Neural cell (in vitro differentiated cells): ENCODE results near the gene FIGNL2. TPM values are rescaled to one million over a fixed set of nuclear protein-coding genes. Genes with fewer than 3 reads are reported as not detected.
"Not testable (repeated sequence)": the region's sequence is repeated elsewhere in the genome, so short reads cannot be mapped to it uniquely, and the experiment has no call there.

ENCODE experiments used
- H2AFZ ChIP-seq: fragments of 200-600, 300-800 bp; sonication (generic), shearing (Covaris generic); 2 replicates; pipeline ENCODE4 v1.6.0; 2014; ENCODE audit warnings: low read depth, mild to moderate bottlenecking, antibody characterized with exemption, low read length, moderate library complexity
- H3F3A ChIP-seq: fragments of 200-600 bp; shearing (Covaris generic); 2 replicates; pipeline ENCODE4 v1.6.1; 2016; ENCODE audit warnings: mild to moderate bottlenecking, moderate library complexity, mixed read lengths, antibody characterized with exemption, low read length; ENCODE audit not compliant: insufficient read depth, poor library complexity, severe bottlenecking
- H3K27ac ChIP-seq: fragments of 200-600, 300-800 bp; sonication (generic), shearing (Covaris generic); 2 replicates; pipeline ENCODE4 v1.5.1; 2014; ENCODE audit warnings: mild to moderate bottlenecking, low read length, moderate library complexity
- H3K27me3 ChIP-seq: fragments of 300-800, 200-600 bp; sonication (generic), shearing (Covaris generic); 2 replicates; pipeline ENCODE4 v1.6.0; 2014; ENCODE audit warnings: mild to moderate bottlenecking, low read depth, low read length, moderate library complexity; ENCODE audit not compliant: insufficient read depth
- H3K36me3 ChIP-seq: fragments of 300-800, 200-600 bp; sonication (generic), shearing (Covaris generic); 2 replicates; pipeline ENCODE4 v1.5.1; 2014; ENCODE audit warnings: mild to moderate bottlenecking, antibody characterized with exemption, low read length, moderate library complexity; ENCODE audit not compliant: insufficient read depth
- H3K4me2 ChIP-seq: fragments of 300-800, 200-600 bp; sonication (generic), shearing (Covaris generic); 2 replicates; pipeline ENCODE4 v1.6.0; 2014; ENCODE audit warnings: mild to moderate bottlenecking, low read length
- H3K4me3 ChIP-seq: fragments of 300-800, 200-600 bp; sonication (generic), shearing (Covaris generic); 2 replicates; pipeline ENCODE4 v1.5.1; 2014; ENCODE audit warnings: mild to moderate bottlenecking, low read length, moderate library complexity
- H3K79me2 ChIP-seq: fragments of 200-600 bp; shearing (Covaris generic); replicated peaks from 2 replicates; pipeline ENCODE4 v1.6.0; 2014; ENCODE audit warnings: mild to moderate bottlenecking, low read length, moderate library complexity; ENCODE audit not compliant: insufficient read depth
- H3K9ac ChIP-seq: fragments of 300-800, 200-600 bp; sonication (generic), shearing (Covaris generic); 2 replicates; pipeline ENCODE4 v1.6.1; 2016; ENCODE audit warnings: mild to moderate bottlenecking, low read length, mixed read lengths
- H3K9me2 ChIP-seq: fragments of 200-600 bp; shearing (Covaris generic); 2 replicates; pipeline ENCODE4 v1.6.1; 2016; ENCODE audit warnings: mild to moderate bottlenecking, low read length, mixed read lengths; ENCODE audit not compliant: insufficient read depth
- H3K9me3 ChIP-seq: fragments of 200-600, 300-800 bp; sonication (generic), shearing (Covaris generic); 2 replicates; pipeline ENCODE4 v1.6.1; 2016; ENCODE audit warnings: mild to moderate bottlenecking, mixed run types, low read length, moderate library complexity, mixed read lengths
- H4K20me1 ChIP-seq: fragments of 200-600 bp; shearing (Covaris generic); 2 replicates; pipeline ENCODE4 v1.6.1; 2016; ENCODE audit warnings: mild to moderate bottlenecking, mixed run types; ENCODE audit not compliant: insufficient read depth
- CTCF ChIP-seq: fragments of 450-650 bp; IDR thresholded peaks from 2 replicates; pipeline ENCODE4 v1.5.1; 2014; ENCODE audit warnings: antibody characterized with exemption, mild to moderate bottlenecking, moderate library complexity; ENCODE audit not compliant: poor library complexity, severe bottlenecking
- EP300 ChIP-seq: fragments of 450-650 bp; conservative IDR thresholded peaks from 2 replicates; pipeline ENCODE4 v1.6.1; 2014; ENCODE audit warnings: antibody characterized with exemption, mild to moderate bottlenecking, moderate library complexity; ENCODE audit not compliant: poor library complexity, severe bottlenecking
- EZH2 ChIP-seq: fragments of 200-600, 300-800 bp; shearing (Covaris generic), sonication (generic); IDR thresholded peaks from 2 replicates; pipeline ENCODE4 v1.6.1; 2014; ENCODE audit warnings: antibody characterized with exemption, low read length, borderline replicate concordance, mild to moderate bottlenecking; ENCODE audit not compliant: insufficient read depth, poor library complexity, severe bottlenecking
- MXI1 ChIP-seq: fragments of 450-650 bp; conservative IDR thresholded peaks from 2 replicates; pipeline ENCODE4 v1.6.1; 2014; ENCODE audit warnings: antibody characterized with exemption, mild to moderate bottlenecking; ENCODE audit not compliant: poor library complexity, severe bottlenecking
- POLR2AphosphoS5 ChIP-seq: IDR thresholded peaks from 2 replicates; pipeline ENCODE4 v1.6.1; 2012
- RAD21 ChIP-seq: fragments of 450-650 bp; conservative IDR thresholded peaks from 2 replicates; pipeline ENCODE4 v1.6.1; 2014; ENCODE audit warnings: antibody characterized with exemption, mild to moderate bottlenecking, moderate library complexity
- REST ChIP-seq: IDR thresholded peaks from 2 replicates; pipeline ENCODE4 v1.6.1; 2012; ENCODE audit warnings: borderline replicate concordance
- SMC3 ChIP-seq: fragments of 450-650 bp; conservative IDR thresholded peaks from 2 replicates; pipeline ENCODE4 v1.6.1; 2014; ENCODE audit warnings: antibody characterized with exemption, mild to moderate bottlenecking, moderate library complexity; ENCODE audit not compliant: poor library complexity
- TAF1 ChIP-seq: IDR thresholded peaks from 2 replicates; pipeline ENCODE4 v1.6.1; 2012; ENCODE audit warnings: low read depth
- polyA plus RNA-seq: library from polyadenylated mRNA; depleted of rRNA; stranded (reverse); fragments of >200 nt; gene quantifications from 2 replicates; pipeline ENCODE4 v1.2.3, GENCODE V29; 2014

FIGNL2 gene
- polyA plus RNA-seq, 1 donor from 2014 or later: 0.21 TPM

GRCh38 chr12:51832354-51833107 is 16.0 kb downstream of the FIGNL2 start:
- no peaks in the 10 kb centered on the region for H3K9me2 ChIP-seq
- peaks cover 5% of the 10 kb centered on the region for H3K79me2 ChIP-seq
- no peaks in the 10 kb centered on the region for H3K9me3 ChIP-seq
- TF ChIP-seq EZH2 (no peak), MXI1 (no peak), CTCF (no peak), REST (no peak), POLR2AphosphoS5 (no peak), EP300 (no peak), RAD21 (no peak), SMC3 (no peak), TAF1 (no peak)
- no peaks in the 10 kb centered on the region for H4K20me1 ChIP-seq
- H3K9ac ChIP-seq: no peak overlapping the region
- no peak overlapping the region for H2AFZ ChIP-seq
- no peaks in the 10 kb centered on the region for H3K27me3 ChIP-seq
- H3K4me3 ChIP-seq: no peak overlapping the region
- no peaks in the 10 kb centered on the region for H3F3A ChIP-seq
- no peak overlapping the region for H3K4me2 ChIP-seq
- H3K27ac ChIP-seq: no peak overlapping the region
- H3K36me3 ChIP-seq: no peaks in the 10 kb centered on the region

- not testable (repeated sequence) for H3K9me2 ChIP-seq, H2AFZ ChIP-seq, H3K9me3 ChIP-seq, H3K9ac ChIP-seq, H3K27me3 ChIP-seq, H3K36me3 ChIP-seq, H3F3A ChIP-seq, H3K27ac ChIP-seq, H4K20me1 ChIP-seq, H3K4me2 ChIP-seq, H3K79me2 ChIP-seq, H3K4me3 ChIP-seq
Measured at GRCh38 chr12:51831817-51832216, 16.7 kb downstream of the FIGNL2 start.

DNA sequence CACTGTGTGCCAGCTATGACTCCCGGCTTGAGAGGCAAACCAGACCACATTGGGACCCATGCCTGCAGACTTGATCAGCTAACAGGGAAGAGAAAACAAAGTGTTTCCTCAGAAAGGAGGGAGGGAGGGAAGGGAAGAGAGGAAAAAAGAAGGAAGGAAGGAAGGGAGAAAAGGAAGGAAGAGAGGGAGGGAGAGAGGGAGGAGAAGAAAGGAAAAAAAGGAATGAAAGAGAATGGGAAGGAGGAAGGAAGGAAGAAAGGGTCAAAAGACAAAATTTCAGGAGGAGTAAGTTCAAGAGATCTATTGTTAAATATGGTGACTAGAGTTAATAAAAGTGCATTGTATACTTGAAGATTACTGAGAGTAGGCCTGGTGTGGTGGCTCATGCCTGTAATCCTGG is 18.9 kb downstream of the FIGNL2 start:
- no peaks in the 10 kb centered on the region for H3K9me3 ChIP-seq
- H3K9ac ChIP-seq: no peak overlapping the region
- H3K4me3 ChIP-seq: no peak overlapping the region
- H4K20me1 ChIP-seq: no peaks in the 10 kb centered on the region
- H3K36me3 ChIP-seq: no peaks in the 10 kb centered on the region
- no peak overlapping the region for H2AFZ ChIP-seq
- H3K79me2 ChIP-seq: no peaks in the 10 kb centered on the region
- H3K27ac ChIP-seq: no peak overlapping the region
- H3K27me3 ChIP-seq: no peaks in the 10 kb centered on the region
- no peak for TF ChIP-seq CTCF
- no peak for TF ChIP-seq POLR2AphosphoS5
- TF ChIP-seq EZH2: no peak
- TF ChIP-seq SMC3: no peak
- TF ChIP-seq TAF1: no peak
- TF ChIP-seq MXI1: no peak
- no peak for TF ChIP-seq EP300
- H3K4me2 ChIP-seq: no peak overlapping the region
- H3F3A ChIP-seq: no peaks in the 10 kb centered on the region
- H3K9me2 ChIP-seq: no peaks in the 10 kb centered on the region
